Measurements from ENCODE around the gene SMAD6.

The SMAD6 gene

DNA sequence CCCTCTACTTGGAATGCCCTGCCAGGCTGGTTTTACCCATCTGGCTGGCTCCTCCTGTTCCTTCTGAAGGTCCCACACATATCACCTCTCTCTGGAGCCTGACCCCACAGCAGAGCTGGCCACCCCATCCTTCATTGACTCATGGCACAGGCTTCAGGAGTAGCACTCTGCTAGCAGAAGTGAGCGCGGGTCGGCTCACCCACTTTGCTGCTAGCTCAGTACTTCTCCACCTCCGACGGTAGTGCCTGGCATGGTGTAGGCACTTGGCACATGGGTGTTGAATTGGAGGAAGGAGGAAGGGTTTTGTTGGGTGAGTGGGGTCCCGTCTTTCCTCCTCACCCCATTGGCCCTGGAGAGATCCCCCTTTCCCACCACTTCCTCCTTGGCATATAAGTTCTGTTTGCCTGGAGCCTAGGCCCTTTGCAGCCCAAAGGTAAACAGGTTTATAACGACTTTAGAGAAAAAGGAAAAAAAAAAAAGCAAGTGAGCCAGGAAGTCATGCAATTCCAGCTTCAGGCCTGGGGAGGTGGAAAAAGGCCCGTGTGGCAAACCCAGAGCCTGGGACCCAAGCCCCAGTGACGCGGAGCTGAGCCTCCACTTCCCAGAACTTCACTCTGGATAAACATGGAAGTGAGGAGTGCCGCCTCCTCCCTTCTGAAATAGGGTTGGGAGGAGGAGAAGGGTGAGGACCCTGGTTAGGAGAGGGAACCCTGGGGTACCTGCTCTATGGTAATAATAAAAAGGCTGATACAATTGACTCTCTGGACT is 35.4 kb downstream of the SMAD6 start:
- no peaks in the 10 kb centered on the region for H3K4me1 ChIP-seq
- H3K27ac ChIP-seq, result no peak overlapping the region
- no peak overlapping the region for H3K4me2 ChIP-seq (ENCODE audit: low read length)
- H3K27me3 ChIP-seq (ENCODE audit: control insufficient read depth, insufficient read depth, low read length), result no peaks in the 10 kb centered on the region
- H2AFZ ChIP-seq, result no peak overlapping the region
- TF ChIP-seq, protein P1, sequence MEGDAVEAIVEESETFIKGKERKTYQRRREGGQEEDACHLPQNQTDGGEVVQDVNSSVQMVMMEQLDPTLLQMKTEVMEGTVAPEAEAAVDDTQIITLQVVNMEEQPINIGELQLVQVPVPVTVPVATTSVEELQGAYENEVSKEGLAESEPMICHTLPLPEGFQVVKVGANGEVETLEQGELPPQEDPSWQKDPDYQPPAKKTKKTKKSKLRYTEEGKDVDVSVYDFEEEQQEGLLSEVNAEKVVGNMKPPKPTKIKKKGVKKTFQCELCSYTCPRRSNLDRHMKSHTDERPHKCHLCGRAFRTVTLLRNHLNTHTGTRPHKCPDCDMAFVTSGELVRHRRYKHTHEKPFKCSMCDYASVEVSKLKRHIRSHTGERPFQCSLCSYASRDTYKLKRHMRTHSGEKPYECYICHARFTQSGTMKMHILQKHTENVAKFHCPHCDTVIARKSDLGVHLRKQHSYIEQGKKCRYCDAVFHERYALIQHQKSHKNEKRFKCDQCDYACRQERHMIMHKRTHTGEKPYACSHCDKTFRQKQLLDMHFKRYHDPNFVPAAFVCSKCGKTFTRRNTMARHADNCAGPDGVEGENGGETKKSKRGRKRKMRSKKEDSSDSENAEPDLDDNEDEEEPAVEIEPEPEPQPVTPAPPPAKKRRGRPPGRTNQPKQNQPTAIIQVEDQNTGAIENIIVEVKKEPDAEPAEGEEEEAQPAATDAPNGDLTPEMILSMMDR (IDR thresholded peaks at IDR 0.05), result no peak
- no peaks in the 10 kb centered on the region for H3K9me3 ChIP-seq (ENCODE audit: control insufficient read depth, low read length)
- H3K9ac ChIP-seq, result no peak overlapping the region
- no peaks in the 10 kb centered on the region for H3K79me2 ChIP-seq
- H3K4me3 ChIP-seq (ENCODE audit: low read depth, low read length), result no peak overlapping the region
- H3K36me3 ChIP-seq (ENCODE audit: control insufficient read depth, insufficient read depth, low read length), result no peaks in the 10 kb centered on the region

DNA sequence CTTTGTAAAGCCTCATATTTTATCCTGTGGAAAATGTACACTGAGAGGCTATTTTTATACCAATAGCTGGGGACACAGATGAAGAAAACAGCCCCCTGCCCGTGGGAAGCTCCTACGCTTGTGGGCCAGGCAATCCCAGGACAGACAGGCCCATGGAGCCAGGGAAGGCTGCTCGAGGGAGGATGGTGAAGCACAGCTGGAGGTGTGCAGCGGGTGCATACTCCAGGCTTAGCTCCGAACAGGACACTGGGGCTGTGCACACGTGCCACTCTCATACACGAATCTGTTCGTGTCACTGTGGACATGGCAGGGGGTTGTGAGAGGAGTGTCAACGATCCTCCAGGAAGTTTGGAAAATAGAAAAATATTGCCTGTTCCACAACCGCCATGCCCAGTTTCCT is 36.1 kb downstream of the SMAD6 start:
- Histone ChIP-seq H3K9me3 (ENCODE audit: control insufficient read depth, low read length) (no peaks in the 10 kb centered on the region), H3K4me2 (ENCODE audit: low read length) (no peak overlapping the region), H2AFZ (no peak overlapping the region), H3K4me1 (no peaks in the 10 kb centered on the region), H3K27ac (no peak overlapping the region), H3K9ac (no peak overlapping the region), H3K27me3 (ENCODE audit: control insufficient read depth, insufficient read depth, low read length) (no peaks in the 10 kb centered on the region), H3K4me3 (ENCODE audit: low read depth, low read length) (no peak overlapping the region), H3K36me3 (ENCODE audit: control insufficient read depth, insufficient read depth, low read length) (no peaks in the 10 kb centered on the region), H3K79me2 (no peaks in the 10 kb centered on the region)
- TF ChIP-seq, protein P1 (IDR thresholded peaks at IDR 0.05), result no peak

DNA sequence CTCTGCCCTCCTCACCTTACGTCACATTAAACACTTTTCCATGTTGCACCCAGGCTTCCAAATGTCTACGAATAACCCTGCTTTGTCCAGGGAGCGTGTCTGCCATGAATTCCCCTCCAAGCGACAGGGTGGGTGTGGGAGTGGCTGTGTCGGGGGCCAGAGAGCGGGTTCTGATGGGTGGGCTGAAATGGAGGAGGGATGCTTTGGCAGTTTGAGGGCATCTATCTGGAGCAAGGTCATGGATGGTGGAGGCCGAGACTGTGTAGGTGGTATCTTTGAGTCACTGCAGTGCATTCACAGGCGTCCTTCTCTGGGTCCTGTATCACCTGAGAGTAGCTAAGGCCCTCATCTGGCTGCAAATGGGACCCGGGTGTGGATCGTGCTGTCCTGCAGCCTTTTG is 36.6 kb downstream of the SMAD6 start:
- Histone ChIP-seq H3K27ac (no peak overlapping the region), H2AFZ (no peak overlapping the region), H3K36me3 (ENCODE audit: control insufficient read depth, insufficient read depth, low read length) (no peaks in the 10 kb centered on the region), H3K4me1 (no peaks in the 10 kb centered on the region), H3K4me2 (ENCODE audit: low read length) (no peak overlapping the region), H3K4me3 (ENCODE audit: low read depth, low read length) (no peak overlapping the region), H3K9me3 (ENCODE audit: control insufficient read depth, low read length) (no peaks in the 10 kb centered on the region), H3K9ac (no peak overlapping the region), H3K27me3 (ENCODE audit: control insufficient read depth, insufficient read depth, low read length) (no peaks in the 10 kb centered on the region), H3K79me2 (no peaks in the 10 kb centered on the region)
- TF ChIP-seq, protein P1 (IDR thresholded peaks at IDR 0.05), result no peak

DNA sequence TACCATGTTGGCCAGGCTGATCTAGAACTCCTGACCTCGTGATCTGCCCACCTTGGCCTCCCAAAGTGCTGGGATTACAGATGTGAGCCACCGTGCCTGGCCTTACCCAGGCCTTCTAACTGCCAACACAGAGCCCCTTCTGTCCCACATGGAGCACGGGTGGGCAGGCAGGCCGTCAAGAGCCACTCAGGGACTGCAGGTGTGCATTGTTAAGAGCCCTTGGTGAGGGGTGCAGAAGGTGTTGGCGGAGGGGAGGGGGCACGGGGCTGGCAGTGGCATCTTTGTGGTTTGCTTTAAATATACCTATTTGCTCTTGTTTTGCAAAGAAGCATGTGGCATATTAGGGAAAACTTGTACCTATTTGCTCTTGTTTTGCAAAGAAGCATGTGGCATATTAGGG is 37.3 kb downstream of the SMAD6 start:
- H3K27me3 ChIP-seq (ENCODE audit: control insufficient read depth, insufficient read depth, low read length), result no peaks in the 10 kb centered on the region
- TF ChIP-seq, protein P1 (IDR thresholded peaks at IDR 0.05), result no peak
- H3K4me1 ChIP-seq, result no peaks in the 10 kb centered on the region

DNA sequence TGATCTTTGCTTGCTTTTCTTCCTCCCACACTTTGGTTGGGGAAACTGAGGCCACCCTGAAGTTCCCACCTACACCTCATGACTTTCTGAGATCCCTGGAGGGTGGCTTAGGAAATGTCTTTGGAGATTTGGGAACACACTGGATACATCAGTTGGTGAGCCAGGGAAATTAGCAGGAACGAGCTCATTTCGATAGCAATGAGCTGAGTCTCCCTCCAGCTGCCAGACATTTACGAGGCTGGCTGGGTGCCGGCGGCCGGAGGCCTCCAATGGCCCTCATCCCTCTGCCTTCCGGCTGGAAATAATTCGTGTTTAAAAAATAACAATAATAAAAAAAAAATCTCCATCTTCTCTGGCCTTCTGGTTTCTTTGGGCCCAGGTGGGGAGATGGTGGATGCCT is 38.8 kb downstream of the SMAD6 start:
- no peaks in the 10 kb centered on the region for H3K79me2 ChIP-seq
- H3K4me2 ChIP-seq (ENCODE audit: low read length), result no peak overlapping the region
- H2AFZ ChIP-seq, result no peak overlapping the region
- H3K36me3 ChIP-seq (ENCODE audit: control insufficient read depth, insufficient read depth, low read length), result no peaks in the 10 kb centered on the region
- no peak overlapping the region for H3K27ac ChIP-seq
- TF ChIP-seq, protein P1 (IDR thresholded peaks at IDR 0.05), result no peak
- H3K4me3 ChIP-seq (ENCODE audit: low read depth, low read length), result no peak overlapping the region
- no peak overlapping the region for H3K9ac ChIP-seq
- no peaks in the 10 kb centered on the region for H3K9me3 ChIP-seq (ENCODE audit: control insufficient read depth, low read length)
- H3K27me3 ChIP-seq (ENCODE audit: control insufficient read depth, insufficient read depth, low read length), result no peaks in the 10 kb centered on the region
- H3K4me1 ChIP-seq, result no peaks in the 10 kb centered on the region

More for the DNA sequence above, 37.3 kb downstream of the SMAD6 start:
- H3K79me2 ChIP-seq, result no peaks in the 10 kb centered on the region
- H3K4me2 ChIP-seq (ENCODE audit: low read length), result no peak overlapping the region
- H3K27ac ChIP-seq, result no peak overlapping the region
- no peak overlapping the region for H3K4me3 ChIP-seq (ENCODE audit: low read depth, low read length)
- H3K9me3 ChIP-seq (ENCODE audit: control insufficient read depth, low read length), result no peaks in the 10 kb centered on the region
- no peak overlapping the region for H3K9ac ChIP-seq
- H2AFZ ChIP-seq, result no peak overlapping the region
- H3K36me3 ChIP-seq (ENCODE audit: control insufficient read depth, insufficient read depth, low read length), result no peaks in the 10 kb centered on the region
